Measurements from ENCODE around the gene SYNGR3.

SYNGR3 gene

GRCh38 chr16:2015117-2015946, 25.6 kb downstream of the SYNGR3 start:
- DNase-seq = no peak
- peaks cover 9% of the 10 kb centered on the region for H3K27me3 ChIP-seq (ENCODE audit: insufficient read depth, low read length, poor library complexity)
- no peak overlapping the region for H4K8ac ChIP-seq (ENCODE audit: low read depth, low read length)
- H2BK15ac ChIP-seq (replicated peaks; ENCODE audit: low read depth) = no peak overlapping the region
- no peak overlapping the region for H2BK5ac ChIP-seq (ENCODE audit: low read length)
- H2BK120ac ChIP-seq (ENCODE audit: low read depth, low read length) = no peak overlapping the region
- no peak overlapping the region for H3K4me2 ChIP-seq (ENCODE audit: low read length)
- H3K23ac ChIP-seq (ENCODE audit: low read length) = no peak overlapping the region
- H3K27ac ChIP-seq (ENCODE audit: low read depth, low read length) = no peak overlapping the region
- H4K5ac ChIP-seq (ENCODE audit: low read length) = no peak overlapping the region
- H3K79me1 ChIP-seq (ENCODE audit: low read length) = peaks cover 2% of the 10 kb centered on the region
- WGBS (ENCODE audit: extremely low coverage, insufficient coverage, low lambda C conversion rate) = no CpG with 5 or more reads among the region's 24 CpGs
- H3K18ac ChIP-seq (ENCODE audit: low read length) = no peak overlapping the region
- no peaks in the 10 kb centered on the region for H3K79me2 ChIP-seq (ENCODE audit: control insufficient read depth, insufficient read depth, low read length)
- H3K4ac ChIP-seq (ENCODE audit: low read depth, low read length) = no peak overlapping the region
- H2AK5ac ChIP-seq (ENCODE audit: low read length) = no peak overlapping the region
- H3K9ac ChIP-seq (ENCODE audit: low read length) = no peak overlapping the region
- no peak overlapping the region for H3K4me3 ChIP-seq (ENCODE audit: low read length)
- no peaks in the 10 kb centered on the region for H3K36me3 ChIP-seq (ENCODE audit: control insufficient read depth, insufficient read depth, low read length)
- peaks cover 2% of the 10 kb centered on the region for H3K4me1 ChIP-seq (ENCODE audit: control insufficient read depth, low read depth, low read length)
- no peak overlapping the region for H3K56ac ChIP-seq (ENCODE audit: low read length)

- no peak overlapping the region for H3K4ac ChIP-seq (ENCODE audit: low read depth, low read length)
- no peak overlapping the region for H3K9ac ChIP-seq (ENCODE audit: low read length)
- no peak overlapping the region for H4K5ac ChIP-seq (ENCODE audit: low read length)
- no peak for DNase-seq
- H3K23ac ChIP-seq (ENCODE audit: low read length) = no peak overlapping the region
- H3K27me3 ChIP-seq (ENCODE audit: insufficient read depth, low read length, poor library complexity) = peaks cover 14% of the 10 kb centered on the region
- H3K4me3 ChIP-seq (ENCODE audit: low read length) = no peak overlapping the region
- H3K4me1 ChIP-seq (ENCODE audit: control insufficient read depth, low read depth, low read length) = no peaks in the 10 kb centered on the region
- no peak overlapping the region for H2BK120ac ChIP-seq (ENCODE audit: low read depth, low read length)
- H2BK15ac ChIP-seq (replicated peaks; ENCODE audit: low read depth) = no peak overlapping the region
- no peaks in the 10 kb centered on the region for H3K79me1 ChIP-seq (ENCODE audit: low read length)
- H3K18ac ChIP-seq (ENCODE audit: low read length) = no peak overlapping the region
- no peak overlapping the region for H4K8ac ChIP-seq (ENCODE audit: low read depth, low read length)
- no peak overlapping the region for H3K56ac ChIP-seq (ENCODE audit: low read length)
- H3K36me3 ChIP-seq (ENCODE audit: control insufficient read depth, insufficient read depth, low read length) = no peaks in the 10 kb centered on the region
- no peaks in the 10 kb centered on the region for H3K79me2 ChIP-seq (ENCODE audit: control insufficient read depth, insufficient read depth, low read length)
- H2BK5ac ChIP-seq (ENCODE audit: low read length) = no peak overlapping the region
- no peak overlapping the region for H3K27ac ChIP-seq (ENCODE audit: low read depth, low read length)
- no peak overlapping the region for H3K4me2 ChIP-seq (ENCODE audit: low read length)
- WGBS (ENCODE audit: extremely low coverage, insufficient coverage, low lambda C conversion rate) = no CpG with 5 or more reads among the region's 7 CpGs
- H2AK5ac ChIP-seq (ENCODE audit: low read length) = no peak overlapping the region
These were observed 26.1 kb downstream of the SYNGR3 start for GRCh38 chr16:2015947-2016208.

- no peak overlapping the region for H4K5ac ChIP-seq (ENCODE audit: low read length)
- H3K4me3 ChIP-seq (ENCODE audit: low read length) = no peak overlapping the region
- WGBS (ENCODE audit: extremely low coverage, insufficient coverage, low lambda C conversion rate) = no CpG with 5 or more reads among the region's 13 CpGs
- no peak overlapping the region for H3K56ac ChIP-seq (ENCODE audit: low read length)
- H3K27ac ChIP-seq (ENCODE audit: low read depth, low read length) = no peak overlapping the region
- no peak overlapping the region for H2BK5ac ChIP-seq (ENCODE audit: low read length)
- H3K4me1 ChIP-seq (ENCODE audit: control insufficient read depth, low read depth, low read length) = no peaks in the 10 kb centered on the region
- no peaks in the 10 kb centered on the region for H3K79me1 ChIP-seq (ENCODE audit: low read length)
- H2AK5ac ChIP-seq (ENCODE audit: low read length) = no peak overlapping the region
- no peak overlapping the region for H3K23ac ChIP-seq (ENCODE audit: low read length)
- no peak overlapping the region for H4K8ac ChIP-seq (ENCODE audit: low read depth, low read length)
- no peak overlapping the region for H3K9ac ChIP-seq (ENCODE audit: low read length)
- peak; percentile 30 for DNase-seq
- no peak overlapping the region for H3K18ac ChIP-seq (ENCODE audit: low read length)
- H2BK15ac ChIP-seq (replicated peaks; ENCODE audit: low read depth) = no peak overlapping the region
- H3K79me2 ChIP-seq (ENCODE audit: control insufficient read depth, insufficient read depth, low read length) = no peaks in the 10 kb centered on the region
- no peaks in the 10 kb centered on the region for H3K36me3 ChIP-seq (ENCODE audit: control insufficient read depth, insufficient read depth, low read length)
- no peak overlapping the region for H3K4ac ChIP-seq (ENCODE audit: low read depth, low read length)
- no peak overlapping the region for H3K4me2 ChIP-seq (ENCODE audit: low read length)
- H2BK120ac ChIP-seq (ENCODE audit: low read depth, low read length) = no peak overlapping the region
- H3K27me3 ChIP-seq (ENCODE audit: insufficient read depth, low read length, poor library complexity) = peaks cover 14% of the 10 kb centered on the region
These were observed 26.7 kb downstream of the SYNGR3 start for GRCh38 chr16:2016407-2016922.

GRCh38 chr16:2019518-2019920, 29.7 kb downstream of the SYNGR3 start, which contains the start of gene NPW:
TSS of gene NPW (plus strand) at chr16:2019785.
- H4K5ac ChIP-seq (ENCODE audit: low read length) = no peak within 1 kb of the TSS
- WGBS (ENCODE audit: extremely low coverage, insufficient coverage, low lambda C conversion rate) = no CpG with 5 or more reads among the region's 33 CpGs
- H3K56ac ChIP-seq (ENCODE audit: low read length) = peak within 1 kb of the TSS; percentile 80
- H3K23ac ChIP-seq (ENCODE audit: low read length) = no peak within 1 kb of the TSS
- H3K79me1 ChIP-seq (ENCODE audit: low read length) = no peaks in the 10 kb centered on the region
- H3K79me2 ChIP-seq (ENCODE audit: control insufficient read depth, insufficient read depth, low read length) = no peaks in the 10 kb centered on the region
- H3K4me3 ChIP-seq (ENCODE audit: low read length) = no peak within 1 kb of the TSS
- no peak within 1 kb of the TSS for H3K4ac ChIP-seq (ENCODE audit: low read depth, low read length)
- DNase-seq = no peak
- H2BK15ac ChIP-seq (replicated peaks; ENCODE audit: low read depth) = no peak within 1 kb of the TSS
- no peak within 1 kb of the TSS for H2BK120ac ChIP-seq (ENCODE audit: low read depth, low read length)
- H2BK5ac ChIP-seq (ENCODE audit: low read length) = no peak within 1 kb of the TSS
- H4K8ac ChIP-seq (ENCODE audit: low read depth, low read length) = no peak within 1 kb of the TSS
- peak within 1 kb of the TSS; percentile 45 for H3K9ac ChIP-seq (ENCODE audit: low read length)
- no peak within 1 kb of the TSS for H3K18ac ChIP-seq (ENCODE audit: low read length)
- peaks cover 14% of the 10 kb centered on the region for H3K27me3 ChIP-seq (ENCODE audit: insufficient read depth, low read length, poor library complexity)
- no peaks in the 10 kb centered on the region for H3K36me3 ChIP-seq (ENCODE audit: control insufficient read depth, insufficient read depth, low read length)
- H3K4me1 ChIP-seq (ENCODE audit: control insufficient read depth, low read depth, low read length) = no peaks in the 10 kb centered on the region
- no peak within 1 kb of the TSS for H3K27ac ChIP-seq (ENCODE audit: low read depth, low read length)
- no peak within 1 kb of the TSS for H2AK5ac ChIP-seq (ENCODE audit: low read length)
- H3K4me2 ChIP-seq (ENCODE audit: low read length) = peak within 1 kb of the TSS; percentile 59

- no peak overlapping the region for H3K4ac ChIP-seq (ENCODE audit: low read depth, low read length)
- H3K79me1 ChIP-seq (ENCODE audit: low read length) = no peaks in the 10 kb centered on the region
- no peak overlapping the region for H3K27ac ChIP-seq (ENCODE audit: low read depth, low read length)
- no peak overlapping the region for H3K23ac ChIP-seq (ENCODE audit: low read length)
- H3K56ac ChIP-seq (ENCODE audit: low read length) = peak overlapping the region; percentile 80
- no peaks in the 10 kb centered on the region for H3K4me1 ChIP-seq (ENCODE audit: control insufficient read depth, low read depth, low read length)
- H2BK120ac ChIP-seq (ENCODE audit: low read depth, low read length) = no peak overlapping the region
- H3K36me3 ChIP-seq (ENCODE audit: control insufficient read depth, insufficient read depth, low read length) = no peaks in the 10 kb centered on the region
- peak overlapping the region; percentile 45 for H3K9ac ChIP-seq (ENCODE audit: low read length)
- H3K18ac ChIP-seq (ENCODE audit: low read length) = no peak overlapping the region
- DNase-seq = no peak
- H3K79me2 ChIP-seq (ENCODE audit: control insufficient read depth, insufficient read depth, low read length) = no peaks in the 10 kb centered on the region
- WGBS (ENCODE audit: extremely low coverage, insufficient coverage, low lambda C conversion rate) = no CpG with 5 or more reads among the region's 96 CpGs
- no peak overlapping the region for H4K5ac ChIP-seq (ENCODE audit: low read length)
- no peak overlapping the region for H2AK5ac ChIP-seq (ENCODE audit: low read length)
- H3K27me3 ChIP-seq (ENCODE audit: insufficient read depth, low read length, poor library complexity) = peaks cover 14% of the 10 kb centered on the region
- H3K4me3 ChIP-seq (ENCODE audit: low read length) = no peak overlapping the region
- H2BK15ac ChIP-seq (replicated peaks; ENCODE audit: low read depth) = no peak overlapping the region
- H3K4me2 ChIP-seq (ENCODE audit: low read length) = peak overlapping the region; percentile 59
- no peak overlapping the region for H2BK5ac ChIP-seq (ENCODE audit: low read length)
- no peak overlapping the region for H4K8ac ChIP-seq (ENCODE audit: low read depth, low read length)
These were observed 30.4 kb downstream of the SYNGR3 start for GRCh38 chr16:2019921-2020831.

All from mesendoderm (in vitro differentiated cells).